Left colon (tissue), 2 donors: ENCODE results near the gene DCUN1D3. TPM values are rescaled to one million over a fixed set of nuclear protein-coding genes. Genes with fewer than 3 reads are reported as not detected.
A peak's percentile ranks its signal among the peaks of the same experiment; 100 is the strongest.
"Not testable (repeated sequence)": the region's sequence is repeated elsewhere in the genome, so short reads cannot be mapped to it uniquely, and the experiment has no call there.

Experiments
- ATAC-seq: fragments of 200-7000 bp; cut with Tn5 transposase; one replicate; pipeline ENCODE4 v1.9.1; 2020; ENCODE audit warnings: mild to moderate bottlenecking, moderate library complexity
- DNase-seq, 2 donors: peaks; one replicate each; pipeline ENCODE4 v3.0.0-alpha.2; 2020
- intact Hi-C, 2 donors: fragments of 100-400 bp; cut with DNase I in 1 of 2; cut with micrococcal nuclease in 1 of 2; formaldehyde crosslinking; loops; one replicate each; pipeline versions ENCODE4 v1.11.2 to v1.14.0; 2022; cut with DNase I, micrococcal nuclease
- total RNA-seq, 2 donors: library from RNA; stranded (reverse); fragmentation: NEBNext Ultra II Directional; extraction: Animal tissue kit (Norgen Biotek cat#: 25700); gene quantifications; one replicate each; pipeline ENCODE4 v1.2.1, GENCODE V29; 2021
- donor health status: DM: no; HTN: no; CAD: no.
- donor health status: DM: yes; HTN: yes; CAD: no.

The DCUN1D3 gene
- total RNA-seq, 2 donors from 2014 or later: 12.4 to 14.0 TPM

DNA sequence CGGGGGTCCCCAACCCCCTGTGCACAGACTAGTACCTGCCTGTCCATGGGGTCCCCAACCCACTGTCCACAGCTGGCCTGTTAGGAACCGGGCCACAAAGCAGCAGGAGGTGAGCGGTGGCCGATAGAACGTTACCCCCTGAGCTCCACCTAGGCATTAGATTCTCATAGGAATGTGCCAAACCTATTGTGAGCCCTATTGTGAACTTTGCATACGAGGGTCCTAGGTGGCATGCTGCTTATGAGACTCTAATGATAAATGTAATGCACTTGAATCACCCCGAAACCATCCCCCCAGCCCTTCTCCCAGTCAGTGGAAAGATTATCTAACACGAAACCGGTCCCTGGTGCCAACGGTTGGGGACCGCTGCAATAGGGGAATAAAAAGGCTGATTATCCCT is 92.3 kb downstream of the DCUN1D3 start:
- DNase-seq: no peak
- intact Hi-C loops: no loop called here
- ATAC-seq: no peak

DNA sequence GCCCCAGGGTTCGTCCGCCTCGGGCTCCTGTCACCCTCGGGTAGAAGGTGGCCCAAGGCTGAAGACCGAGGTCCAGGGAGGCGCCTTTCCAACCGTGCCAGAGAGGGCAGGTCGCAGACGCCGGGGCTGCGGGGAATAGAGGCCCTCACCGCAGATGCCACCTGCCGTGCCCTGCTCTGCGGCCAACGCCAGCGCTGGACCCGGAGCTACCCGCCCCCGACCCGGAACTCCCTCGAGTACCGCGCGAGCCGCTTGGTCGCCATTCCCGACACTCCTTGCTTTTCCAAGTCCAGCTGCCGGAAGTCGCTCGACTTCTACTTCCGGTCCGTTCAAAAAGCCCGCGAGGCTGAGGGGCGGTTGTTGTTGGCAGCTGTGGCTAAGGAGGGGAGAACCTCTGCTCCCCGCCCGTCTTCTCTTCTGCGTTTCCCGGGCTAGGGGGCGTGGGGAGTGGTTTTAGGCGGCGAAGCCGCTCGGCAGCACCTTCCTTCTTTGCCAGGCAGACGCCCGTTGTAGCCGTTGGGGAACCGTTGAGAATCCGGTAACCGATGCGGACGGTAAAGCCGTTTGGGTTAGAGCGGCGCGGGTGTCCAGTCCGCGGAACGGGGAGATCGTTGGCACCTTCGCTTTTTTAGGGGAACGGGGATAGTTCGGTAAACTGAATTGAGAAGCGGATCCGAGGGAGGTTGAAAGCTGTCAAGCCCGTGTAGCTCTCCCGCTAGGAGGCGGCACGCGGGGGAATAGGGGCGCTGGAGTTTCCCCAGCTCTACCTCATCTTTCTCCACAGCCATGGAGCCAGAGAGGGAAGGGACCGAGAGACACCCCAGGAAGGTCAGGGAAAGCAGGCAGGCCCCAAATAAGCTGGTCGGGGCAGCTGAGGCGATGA is 93.7 kb downstream of the DCUN1D3 start, which contains the start of the genes ERI2 and REXO5:
TSS of gene ERI2 (minus strand) at position 305 of the 883 bp plus-strand sequence. CDS start at position 263, 42 bp downstream.
TSS of gene REXO5 (plus strand) at position 360 of the 883 bp plus-strand sequence. CDS start at position 787, 427 bp downstream.
- intact Hi-C loops: no loop called here
- peak; percentile 92 for ATAC-seq
- peak; percentile 93 to 95 for DNase-seq

- peak; percentile 9 for ATAC-seq
- not testable (repeated sequence) for DNase-seq
Observed at GRCh38 chr16:20805684-20806167, 94.4 kb downstream of the DCUN1D3 start.

More at GRCh38 chr16:20805684-20806167, 94.4 kb downstream of the DCUN1D3 start:
- intact Hi-C loops: not testable (repeated sequence)

Other genes starting within 250 kb of the DCUN1D3 start
- 1 to 10 TPM in 1 of 2 donors, under 1 TPM in 1; 0.36 to 2.7 TPM for gene ACSM1, start 202.7 kb downstream of the DCUN1D3 start, total RNA-seq
- 10 to 100 TPM; 28.4 to 30.8 TPM for gene THUMPD1, start 158.5 kb downstream of the DCUN1D3 start, total RNA-seq
- gene ACSM3, start 136.3 kb downstream of the DCUN1D3 start, total RNA-seq: 10 to 100 TPM; 40.9 to 48.0 TPM
- gene ERI2, start 93.9 kb downstream of the DCUN1D3 start, total RNA-seq: 10 to 100 TPM; 24.9 to 26.8 TPM
- 1 to 10 TPM; 3.0 to 4.9 TPM for gene REXO5, start 93.8 kb downstream of the DCUN1D3 start, total RNA-seq
- 10 to 100 TPM; 11.7 to 20.1 TPM for gene LYRM1, start 413 bp upstream of the DCUN1D3 start, total RNA-seq